Measurements from ENCODE around the gene SHISAL1. TPM values are rescaled to one million over a fixed set of nuclear protein-coding genes. Genes with fewer than 3 reads are reported as not detected.

The SHISAL1 gene
- total and polyA plus RNA-seq, 9 donors = 0.33 to 4.5 (median 2.0) TPM

DNA sequence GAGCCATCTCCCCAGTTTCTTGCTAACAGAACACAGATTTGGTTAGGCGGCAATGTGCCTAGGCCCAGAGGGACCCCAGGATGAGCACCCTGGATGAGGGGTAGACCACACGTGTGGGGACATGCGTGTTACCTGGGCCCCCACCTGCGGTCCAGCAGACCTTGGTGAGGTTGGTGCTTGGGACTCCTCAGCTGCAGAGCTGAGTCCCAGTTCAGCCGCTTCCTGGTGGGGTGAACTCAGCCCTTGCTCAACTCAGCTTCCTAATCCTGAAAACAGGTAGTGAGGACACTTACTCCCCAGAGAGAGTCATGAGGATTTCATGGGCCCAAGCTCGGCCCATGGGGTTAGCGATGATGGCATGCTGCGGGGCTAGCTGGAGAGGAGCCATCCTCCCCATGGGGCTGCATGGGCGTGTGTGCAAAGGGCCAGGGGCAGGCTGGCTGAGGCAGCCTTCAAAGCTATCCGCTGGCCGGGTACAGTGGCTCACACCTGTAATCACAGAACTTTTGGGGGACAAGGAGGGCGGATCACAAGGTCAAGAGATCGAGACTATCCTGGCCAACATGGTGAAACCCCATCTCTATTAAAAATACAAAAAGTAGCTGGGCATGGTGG lies 46.9 kb upstream of the SHISAL1 start:
- H3K27me3 ChIP-seq = no peaks in the 10 kb centered on the region
- H3K4me1 ChIP-seq (ENCODE audit: insufficient read depth) = peaks cover 26% of the 10 kb centered on the region
- intact Hi-C loops (cut with DNase I) = no loop called here
- TF ChIP-seq POLR2A (IDR thresholded peaks at IDR 0.05) (no peak), EP300 (IDR thresholded peaks at IDR 0.05) (no peak)
- TF ChIP-seq, protein P1, sequence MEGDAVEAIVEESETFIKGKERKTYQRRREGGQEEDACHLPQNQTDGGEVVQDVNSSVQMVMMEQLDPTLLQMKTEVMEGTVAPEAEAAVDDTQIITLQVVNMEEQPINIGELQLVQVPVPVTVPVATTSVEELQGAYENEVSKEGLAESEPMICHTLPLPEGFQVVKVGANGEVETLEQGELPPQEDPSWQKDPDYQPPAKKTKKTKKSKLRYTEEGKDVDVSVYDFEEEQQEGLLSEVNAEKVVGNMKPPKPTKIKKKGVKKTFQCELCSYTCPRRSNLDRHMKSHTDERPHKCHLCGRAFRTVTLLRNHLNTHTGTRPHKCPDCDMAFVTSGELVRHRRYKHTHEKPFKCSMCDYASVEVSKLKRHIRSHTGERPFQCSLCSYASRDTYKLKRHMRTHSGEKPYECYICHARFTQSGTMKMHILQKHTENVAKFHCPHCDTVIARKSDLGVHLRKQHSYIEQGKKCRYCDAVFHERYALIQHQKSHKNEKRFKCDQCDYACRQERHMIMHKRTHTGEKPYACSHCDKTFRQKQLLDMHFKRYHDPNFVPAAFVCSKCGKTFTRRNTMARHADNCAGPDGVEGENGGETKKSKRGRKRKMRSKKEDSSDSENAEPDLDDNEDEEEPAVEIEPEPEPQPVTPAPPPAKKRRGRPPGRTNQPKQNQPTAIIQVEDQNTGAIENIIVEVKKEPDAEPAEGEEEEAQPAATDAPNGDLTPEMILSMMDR (IDR thresholded peaks at IDR 0.05) = no peak
- no peaks in the 10 kb centered on the region for H3K9me3 ChIP-seq
- peak overlapping the region in 1 of 2 donors; percentile 61 for H3K27ac ChIP-seq
- H3K36me3 ChIP-seq = no peaks in the 10 kb centered on the region
- peak; percentile 13 to 35 (median 28) for DNase-seq
- no peak overlapping the region for H3K4me3 ChIP-seq
- WGBS, 3 donors = 88 to 90% (median 88%) methylated on average over 13 of the region's 13 CpGs

DNA sequence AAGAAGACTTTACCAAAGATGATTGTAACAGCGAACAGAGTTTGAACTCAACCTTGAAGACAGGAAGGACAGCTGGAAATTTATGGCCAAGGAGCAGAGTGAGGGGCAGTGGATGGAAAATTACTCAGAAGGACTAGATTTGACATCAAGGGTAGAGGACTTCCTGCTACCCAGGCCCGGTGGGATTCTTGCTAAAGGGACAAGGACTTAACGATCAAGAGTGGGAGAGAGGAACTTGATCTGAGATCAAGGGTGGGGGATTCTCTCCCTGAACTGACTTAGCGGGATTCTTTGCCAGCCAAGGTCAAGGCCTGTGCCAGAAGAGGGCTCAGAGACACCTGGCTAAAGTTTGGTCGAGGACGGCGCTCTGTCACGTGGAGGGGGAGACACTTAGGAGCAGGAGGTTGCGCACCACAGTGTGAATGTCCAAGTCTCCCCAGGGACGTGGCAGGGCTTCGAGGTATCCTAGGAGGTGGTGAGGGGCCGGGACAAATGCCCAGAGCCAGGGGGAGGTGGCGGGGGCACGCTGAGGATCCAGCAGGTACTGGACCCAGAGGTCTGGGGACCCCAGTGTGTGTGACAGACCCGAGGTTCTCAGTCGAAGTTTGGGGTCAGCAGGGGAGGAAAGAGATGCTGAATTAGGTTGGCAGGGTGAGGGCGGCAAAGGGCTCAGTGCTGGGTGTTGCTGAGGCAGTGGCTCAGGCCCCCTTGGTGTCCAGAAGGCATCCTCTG lies 46.1 kb upstream of the SHISAL1 start:
- Histone ChIP-seq H3K9me3 (no peaks in the 10 kb centered on the region), H3K27ac (peak overlapping the region; percentile 22 to 61), H3K4me1 (ENCODE audit: insufficient read depth) (peaks cover 25% of the 10 kb centered on the region), H3K4me3 (no peak overlapping the region), H3K27me3 (no peaks in the 10 kb centered on the region), H3K36me3 (no peaks in the 10 kb centered on the region)
- intact Hi-C loops (cut with DNase I) = no loop called here
- DNase-seq = peak; percentile 28 to 51 (median 43)
- 71 to 78% (median 72%) methylated on average over 17 of the region's 17 CpGs for WGBS, 3 donors
- TF ChIP-seq EP300 (IDR thresholded peaks at IDR 0.05) (no peak), POLR2A (IDR thresholded peaks at IDR 0.05) (no peak)
- TF ChIP-seq, protein P1 (IDR thresholded peaks at IDR 0.05) = no peak

DNA sequence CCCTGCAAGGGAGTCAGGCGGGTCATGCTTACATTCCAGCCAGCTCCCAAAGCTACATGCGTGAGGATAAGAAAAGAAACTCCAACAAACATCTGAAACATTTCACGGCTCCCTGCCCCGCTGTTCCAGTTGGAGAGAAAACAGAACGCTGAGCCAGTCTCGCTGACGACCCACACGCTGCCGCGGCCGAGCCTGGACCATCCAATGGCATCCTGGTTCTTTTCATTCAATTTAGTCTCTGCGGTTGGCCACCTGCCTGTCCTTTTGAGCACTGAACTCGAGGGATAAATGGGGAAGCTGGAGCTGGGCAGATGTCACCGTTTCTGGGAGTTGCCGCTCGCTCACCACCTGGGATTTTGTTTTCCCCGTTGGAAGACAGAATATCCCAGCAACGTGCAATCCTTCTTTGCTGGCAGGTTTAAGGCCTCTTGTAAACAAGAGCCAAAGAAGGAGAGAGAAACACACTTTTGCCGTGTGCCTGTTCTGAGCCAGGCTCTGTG lies 45.3 kb upstream of the SHISAL1 start:
- Histone ChIP-seq H3K4me3 (no peak overlapping the region), H3K36me3 (no peaks in the 10 kb centered on the region), H3K27me3 (no peaks in the 10 kb centered on the region), H3K4me1 (ENCODE audit: insufficient read depth) (peaks cover 23% of the 10 kb centered on the region), H3K9me3 (no peaks in the 10 kb centered on the region), H3K27ac (peak overlapping the region; percentile 22 to 61)
- TF ChIP-seq EP300 (IDR thresholded peaks at IDR 0.05) = no peak
- TF ChIP-seq POLR2A (IDR thresholded peaks at IDR 0.05) = no peak
- TF ChIP-seq, protein P1 (IDR thresholded peaks at IDR 0.05) = no peak
- WGBS, 3 donors = 3 to 7% (median 6%) methylated on average over 19 of the region's 19 CpGs
- intact Hi-C loops (cut with DNase I) = no loop called here
- DNase-seq = peak; percentile 63 to 82 (median 72)

DNA sequence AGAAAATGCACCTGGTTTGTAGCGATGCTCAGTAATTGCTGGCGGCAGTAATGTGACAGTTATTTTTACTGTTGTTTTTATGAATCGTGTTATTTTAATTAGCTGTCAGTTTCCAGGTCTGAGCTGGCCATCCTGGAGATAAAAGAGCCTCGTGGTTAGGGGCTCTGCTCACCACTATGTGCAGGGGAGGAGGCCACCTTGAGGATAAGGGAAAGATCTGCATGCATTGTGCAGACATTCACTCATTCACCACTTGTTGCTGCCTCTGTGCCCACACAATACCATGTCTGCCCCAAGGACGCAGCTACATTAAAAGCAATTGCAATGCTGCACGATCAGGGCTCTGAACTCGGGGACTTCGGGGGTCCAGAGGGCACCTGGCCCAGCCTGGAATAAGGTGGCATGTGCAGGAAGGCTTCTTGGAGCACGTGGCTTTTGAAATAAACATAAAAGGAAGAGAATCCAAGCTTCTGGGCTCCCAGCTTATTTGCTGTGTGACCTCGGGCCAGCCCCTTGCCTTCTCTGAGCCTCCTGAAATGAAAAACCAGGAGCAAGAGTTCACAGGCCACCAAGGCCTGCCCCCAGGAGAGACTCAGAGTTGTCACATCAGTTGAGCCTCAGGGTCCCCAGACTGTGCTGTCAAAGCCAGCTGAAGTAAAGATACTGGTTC lies 44.7 kb upstream of the SHISAL1 start:
- TF ChIP-seq EP300 (IDR thresholded peaks at IDR 0.05) = no peak
- TF ChIP-seq, protein P1 (IDR thresholded peaks at IDR 0.05) = no peak
- intact Hi-C loops (cut with DNase I) = no loop called here
- H3K4me1 ChIP-seq (ENCODE audit: insufficient read depth) = peaks cover 19% of the 10 kb centered on the region

More for the DNA sequence above, 44.7 kb upstream of the SHISAL1 start:
- peak overlapping the region in 1 of 2 donors; percentile 61 for H3K27ac ChIP-seq
- WGBS, 3 donors = 25 to 47% (median 27%) methylated on average over 10 of the region's 10 CpGs
- DNase-seq = peak in 1 of 5 donors; percentile 26
- no peaks in the 10 kb centered on the region for H3K27me3 ChIP-seq
- H3K9me3 ChIP-seq = no peaks in the 10 kb centered on the region
- no peaks in the 10 kb centered on the region for H3K36me3 ChIP-seq
- H3K4me3 ChIP-seq = no peak overlapping the region

Data from ovary (tissue), 9 donors.